GM10266 (cell line): ENCODE results near the gene PHF2.

ENCODE experiments used
- DNase-seq: peaks from one replicate; pipeline ENCODE4 v3.0.0; 2012; ENCODE audit errors: extremely low spot score
- TF ChIP-seq, protein P1 (sequence below): IDR thresholded peaks from 2 replicates; pipeline ENCODE4 v1.5.1; 2012; ENCODE audit warnings: mild to moderate bottlenecking, low read depth; ENCODE audit not compliant: control insufficient read depth, insufficient read depth; ENCODE audit errors: missing control alignments

PHF2 gene

DNA sequence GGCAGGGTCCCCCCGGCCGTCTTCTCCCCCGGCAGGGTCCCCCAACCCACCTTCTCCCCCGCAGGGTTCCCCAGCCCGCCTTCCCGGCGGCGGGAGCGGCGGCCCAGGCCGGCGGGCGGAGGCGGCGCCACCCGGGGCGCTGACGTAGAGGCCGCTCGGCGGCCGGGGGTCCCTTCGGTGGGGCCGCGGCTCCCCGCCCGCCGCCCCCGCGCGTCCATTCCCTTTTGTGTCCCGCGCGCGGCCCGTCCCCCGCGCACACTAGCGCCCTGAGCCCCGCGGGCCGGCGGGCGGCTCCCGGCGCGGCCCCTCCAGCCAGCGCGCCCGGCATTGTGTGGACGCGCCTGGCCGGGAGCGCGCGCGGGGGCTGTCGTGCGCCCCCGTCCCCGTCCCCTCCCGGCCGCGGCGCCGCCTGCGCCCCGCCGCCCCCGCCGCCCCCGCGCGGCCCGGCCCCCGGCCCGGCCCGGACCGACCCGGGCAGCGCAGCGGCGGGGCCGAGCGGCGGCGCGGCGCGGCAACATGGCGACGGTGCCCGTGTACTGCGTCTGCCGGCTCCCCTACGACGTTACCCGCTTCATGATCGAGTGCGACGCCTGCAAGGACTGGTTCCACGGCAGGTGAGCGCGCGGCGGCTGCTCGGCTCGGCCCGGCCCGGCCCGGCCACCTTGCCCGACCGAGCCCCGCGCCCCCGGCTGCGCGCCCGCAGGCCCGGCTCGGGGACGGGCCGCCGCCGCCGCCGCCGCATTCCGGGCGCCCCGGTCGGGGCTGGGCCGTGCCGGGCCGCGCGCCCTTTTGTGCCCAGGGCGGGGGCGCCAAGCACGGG lies at the start of gene PHF2:
Gene PHF2 (plus strand): TSS at position 327 of the 820 bp plus-strand sequence. CDS start 190 bp downstream, at position 517.
- peak; percentile 82 for DNase-seq
- TF ChIP-seq, protein P1, sequence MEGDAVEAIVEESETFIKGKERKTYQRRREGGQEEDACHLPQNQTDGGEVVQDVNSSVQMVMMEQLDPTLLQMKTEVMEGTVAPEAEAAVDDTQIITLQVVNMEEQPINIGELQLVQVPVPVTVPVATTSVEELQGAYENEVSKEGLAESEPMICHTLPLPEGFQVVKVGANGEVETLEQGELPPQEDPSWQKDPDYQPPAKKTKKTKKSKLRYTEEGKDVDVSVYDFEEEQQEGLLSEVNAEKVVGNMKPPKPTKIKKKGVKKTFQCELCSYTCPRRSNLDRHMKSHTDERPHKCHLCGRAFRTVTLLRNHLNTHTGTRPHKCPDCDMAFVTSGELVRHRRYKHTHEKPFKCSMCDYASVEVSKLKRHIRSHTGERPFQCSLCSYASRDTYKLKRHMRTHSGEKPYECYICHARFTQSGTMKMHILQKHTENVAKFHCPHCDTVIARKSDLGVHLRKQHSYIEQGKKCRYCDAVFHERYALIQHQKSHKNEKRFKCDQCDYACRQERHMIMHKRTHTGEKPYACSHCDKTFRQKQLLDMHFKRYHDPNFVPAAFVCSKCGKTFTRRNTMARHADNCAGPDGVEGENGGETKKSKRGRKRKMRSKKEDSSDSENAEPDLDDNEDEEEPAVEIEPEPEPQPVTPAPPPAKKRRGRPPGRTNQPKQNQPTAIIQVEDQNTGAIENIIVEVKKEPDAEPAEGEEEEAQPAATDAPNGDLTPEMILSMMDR = no peak

DNA sequence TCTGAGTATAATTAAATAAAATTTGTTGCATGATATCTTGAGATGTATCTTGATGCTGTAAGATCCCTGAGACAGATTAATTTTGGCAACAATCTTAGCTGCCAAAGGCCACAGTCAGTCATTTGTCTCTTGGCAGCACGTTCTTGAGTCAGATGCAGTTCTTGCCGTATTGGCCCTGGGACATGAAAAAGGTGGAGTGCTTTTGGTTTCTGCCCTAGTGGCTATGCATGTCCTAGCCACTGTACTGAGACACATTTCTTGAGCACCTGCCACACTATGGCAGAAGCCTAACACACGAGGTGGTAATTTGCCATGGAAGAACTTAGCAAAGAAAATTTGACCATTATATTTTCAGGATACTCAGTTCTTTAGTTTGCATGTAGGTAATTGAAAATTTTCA lies 45.0 kb upstream of the PHF2 start:
- TF ChIP-seq, protein P1 = no peak
- no peak for DNase-seq

DNA sequence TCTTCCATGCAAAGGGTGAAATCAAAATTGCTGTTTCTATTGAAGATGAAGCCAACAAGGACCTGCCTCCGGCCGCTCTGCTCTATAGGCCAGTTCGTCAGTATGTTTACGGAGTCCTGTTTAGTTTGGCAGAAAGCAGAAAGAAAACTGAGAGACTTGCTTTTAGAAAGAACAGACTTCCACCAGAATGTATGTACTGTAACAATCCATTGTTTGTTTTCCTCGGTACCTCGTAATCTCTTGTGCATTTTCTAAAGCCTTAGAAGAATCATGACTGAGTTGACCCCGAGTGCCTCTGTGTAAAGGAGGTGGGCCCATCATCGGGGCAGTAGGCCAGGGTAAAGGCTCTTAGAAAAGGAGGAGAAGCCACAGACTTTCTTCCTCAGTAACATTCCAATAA lies 44.2 kb upstream of the PHF2 start:
- DNase-seq = no peak
- TF ChIP-seq, protein P1 = no peak

DNA sequence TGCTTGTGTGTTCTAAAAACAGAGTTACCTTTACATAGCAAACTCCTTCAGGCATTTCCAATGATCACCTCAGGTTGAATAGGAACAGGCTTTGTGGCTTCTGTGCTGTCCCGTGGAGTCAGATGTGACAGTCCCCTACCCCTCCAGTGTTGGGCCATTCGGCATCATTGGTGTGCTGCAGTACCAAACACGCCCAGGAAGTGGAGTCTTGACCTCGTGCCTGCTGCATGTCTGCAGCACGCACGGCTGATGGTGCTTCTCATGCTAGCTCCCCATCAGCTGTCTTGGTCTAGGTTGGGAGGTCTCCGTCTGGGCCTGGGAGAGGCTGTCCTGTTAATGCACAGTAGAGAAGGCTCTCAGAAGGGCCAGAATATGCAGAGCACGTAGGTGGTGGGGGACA lies 42.5 kb upstream of the PHF2 start:
- no peak for DNase-seq
- TF ChIP-seq, protein P1 = no peak

DNA sequence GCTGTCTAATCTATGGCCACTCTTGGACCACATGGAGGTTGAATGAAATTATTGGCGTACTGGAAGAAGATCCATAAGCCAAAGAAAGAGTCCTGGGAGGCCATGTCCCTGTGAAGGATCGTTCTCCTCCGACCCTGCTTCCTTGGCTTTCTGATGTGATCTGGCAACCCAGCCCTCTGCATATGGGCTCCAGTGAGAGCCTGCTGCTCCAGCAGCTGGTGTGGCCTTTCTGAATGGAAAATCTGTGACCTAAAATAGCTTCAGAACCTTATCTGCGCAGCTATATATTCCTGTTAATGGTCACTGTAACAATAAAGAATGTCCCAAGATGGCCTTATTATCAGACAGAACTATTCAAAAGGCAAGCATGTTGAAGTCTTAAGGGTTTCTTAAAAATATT lies 40.2 kb upstream of the PHF2 start:
- no peak for DNase-seq
- TF ChIP-seq, protein P1 = no peak

DNA sequence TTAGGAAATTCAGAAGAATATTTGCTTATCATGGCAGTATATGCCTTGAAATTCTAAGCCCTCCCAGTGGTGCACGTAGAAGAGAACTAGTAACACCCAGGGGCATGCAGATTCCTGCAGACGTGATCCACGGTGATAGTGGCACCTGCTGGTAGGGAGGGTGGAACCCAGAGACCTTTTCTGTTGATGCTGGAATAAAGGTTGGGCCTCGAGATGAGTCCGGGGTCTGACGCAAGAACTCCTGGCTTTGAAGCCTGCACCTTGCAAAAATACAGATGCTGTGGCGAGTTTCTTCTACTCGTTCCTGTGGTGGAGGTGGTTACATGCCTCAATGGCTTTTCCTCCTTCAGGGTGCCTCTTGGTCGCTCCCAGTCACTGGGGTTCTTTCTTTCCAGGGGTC lies 39.5 kb upstream of the PHF2 start:
- TF ChIP-seq, protein P1 = no peak
- no peak for DNase-seq

DNA sequence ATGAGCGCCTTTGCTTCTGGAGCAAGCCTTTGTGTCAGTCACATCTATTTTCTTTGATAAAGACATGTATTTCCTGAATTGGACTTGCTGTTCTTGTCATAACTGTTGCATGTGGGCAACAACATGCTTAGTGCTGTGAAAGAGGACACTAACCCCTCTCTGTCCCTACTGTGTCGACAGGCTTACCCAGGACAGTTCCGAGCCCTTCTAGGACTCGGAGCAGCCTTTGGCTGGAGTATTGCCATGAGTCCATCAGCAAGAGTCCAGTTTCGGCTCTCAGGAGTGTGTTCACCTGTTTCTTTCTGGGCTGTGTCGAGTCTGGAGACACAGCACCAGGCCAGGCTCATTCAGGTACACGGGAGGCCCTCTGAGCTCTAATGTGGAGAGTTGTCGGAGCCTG lies 36.1 kb upstream of the PHF2 start:
- no peak for DNase-seq
- TF ChIP-seq, protein P1 = no peak
